Measurements from ENCODE around the gene CUTA. TPM values are rescaled to one million over a fixed set of nuclear protein-coding genes. Genes with fewer than 3 reads are reported as not detected.
A peak's percentile ranks its signal among the peaks of the same experiment; 100 is the strongest.

Gene CUTA
- total and polyA plus RNA-seq, 2 of the 13 experiments (the other 11 are each of a cell fraction or from before 2014, with no cell fraction given), result 170 to 180 TPM

DNA sequence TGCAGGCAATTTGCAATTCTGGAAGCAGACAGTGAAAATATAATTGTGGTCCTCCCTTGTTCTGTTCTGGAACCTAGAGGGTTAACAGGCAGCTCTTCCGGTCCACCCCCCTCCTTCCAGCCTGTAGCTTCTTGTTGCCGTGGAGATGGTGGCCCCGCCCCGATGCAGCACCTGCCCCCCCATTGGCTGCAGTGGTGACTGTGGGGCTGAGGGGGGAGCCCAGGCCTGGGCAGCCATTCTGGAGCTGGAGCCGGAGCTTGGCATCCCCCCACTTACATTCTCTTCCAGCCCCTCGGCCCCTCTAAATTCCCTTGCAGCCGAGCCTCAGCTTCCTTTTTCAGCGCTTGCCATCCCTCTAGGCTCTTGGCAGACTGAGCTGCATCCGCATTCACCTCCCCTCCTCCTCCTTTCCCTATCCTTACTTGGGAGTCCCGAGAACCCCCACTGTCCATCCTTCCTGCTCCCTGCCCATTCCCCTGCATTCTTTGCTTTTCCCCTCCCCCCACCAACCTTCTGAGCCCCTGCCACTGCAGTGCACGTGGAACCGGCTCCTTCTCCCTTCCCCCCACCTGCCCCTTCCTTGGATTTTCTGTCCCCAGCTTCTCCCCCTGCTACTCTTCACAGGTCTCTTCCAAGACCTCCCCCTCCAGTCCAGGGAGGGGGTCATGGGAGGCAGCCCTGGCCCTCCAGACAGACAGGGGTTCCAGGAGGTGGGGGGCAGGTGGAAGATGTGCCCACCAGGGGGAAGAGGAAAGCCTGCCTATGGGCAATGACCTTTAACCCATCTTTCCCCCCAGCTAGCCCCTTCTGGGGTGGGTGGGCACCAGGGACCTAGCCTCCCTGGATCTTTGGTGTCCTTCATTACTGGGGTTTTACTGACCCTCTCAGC, 13.3 kb upstream of the CUTA start (continued):
- peak; percentile 49; the same call in 1 of the 2 replicates for TF ChIP-seq HDAC1 (CRISPR knock-in tag; IDR thresholded peaks at IDR 0.05)
- TF ChIP-seq, protein P1, sequence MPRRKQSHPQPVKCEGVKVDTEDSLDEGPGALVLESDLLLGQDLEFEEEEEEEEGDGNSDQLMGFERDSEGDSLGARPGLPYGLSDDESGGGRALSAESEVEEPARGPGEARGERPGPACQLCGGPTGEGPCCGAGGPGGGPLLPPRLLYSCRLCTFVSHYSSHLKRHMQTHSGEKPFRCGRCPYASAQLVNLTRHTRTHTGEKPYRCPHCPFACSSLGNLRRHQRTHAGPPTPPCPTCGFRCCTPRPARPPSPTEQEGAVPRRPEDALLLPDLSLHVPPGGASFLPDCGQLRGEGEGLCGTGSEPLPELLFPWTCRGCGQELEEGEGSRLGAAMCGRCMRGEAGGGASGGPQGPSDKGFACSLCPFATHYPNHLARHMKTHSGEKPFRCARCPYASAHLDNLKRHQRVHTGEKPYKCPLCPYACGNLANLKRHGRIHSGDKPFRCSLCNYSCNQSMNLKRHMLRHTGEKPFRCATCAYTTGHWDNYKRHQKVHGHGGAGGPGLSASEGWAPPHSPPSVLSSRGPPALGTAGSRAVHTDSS (CRISPR knock-in tag; conservative IDR thresholded peaks at IDR 0.05), result no peak
- 0 out of 2 replicates have a peak, but pooled peaks have one; percentile 56 for TF ChIP-seq MAZ (IDR thresholded peaks at IDR 0.05; ENCODE audit: borderline replicate concordance, low read depth, low read length)
- TF ChIP-seq MAZ (CRISPR knock-in tag; IDR thresholded peaks at IDR 0.05; ENCODE audit: low read depth), result 0 out of 2 replicates have a peak, but pooled peaks have one; percentile 28
- TF ChIP-seq, protein P2, sequence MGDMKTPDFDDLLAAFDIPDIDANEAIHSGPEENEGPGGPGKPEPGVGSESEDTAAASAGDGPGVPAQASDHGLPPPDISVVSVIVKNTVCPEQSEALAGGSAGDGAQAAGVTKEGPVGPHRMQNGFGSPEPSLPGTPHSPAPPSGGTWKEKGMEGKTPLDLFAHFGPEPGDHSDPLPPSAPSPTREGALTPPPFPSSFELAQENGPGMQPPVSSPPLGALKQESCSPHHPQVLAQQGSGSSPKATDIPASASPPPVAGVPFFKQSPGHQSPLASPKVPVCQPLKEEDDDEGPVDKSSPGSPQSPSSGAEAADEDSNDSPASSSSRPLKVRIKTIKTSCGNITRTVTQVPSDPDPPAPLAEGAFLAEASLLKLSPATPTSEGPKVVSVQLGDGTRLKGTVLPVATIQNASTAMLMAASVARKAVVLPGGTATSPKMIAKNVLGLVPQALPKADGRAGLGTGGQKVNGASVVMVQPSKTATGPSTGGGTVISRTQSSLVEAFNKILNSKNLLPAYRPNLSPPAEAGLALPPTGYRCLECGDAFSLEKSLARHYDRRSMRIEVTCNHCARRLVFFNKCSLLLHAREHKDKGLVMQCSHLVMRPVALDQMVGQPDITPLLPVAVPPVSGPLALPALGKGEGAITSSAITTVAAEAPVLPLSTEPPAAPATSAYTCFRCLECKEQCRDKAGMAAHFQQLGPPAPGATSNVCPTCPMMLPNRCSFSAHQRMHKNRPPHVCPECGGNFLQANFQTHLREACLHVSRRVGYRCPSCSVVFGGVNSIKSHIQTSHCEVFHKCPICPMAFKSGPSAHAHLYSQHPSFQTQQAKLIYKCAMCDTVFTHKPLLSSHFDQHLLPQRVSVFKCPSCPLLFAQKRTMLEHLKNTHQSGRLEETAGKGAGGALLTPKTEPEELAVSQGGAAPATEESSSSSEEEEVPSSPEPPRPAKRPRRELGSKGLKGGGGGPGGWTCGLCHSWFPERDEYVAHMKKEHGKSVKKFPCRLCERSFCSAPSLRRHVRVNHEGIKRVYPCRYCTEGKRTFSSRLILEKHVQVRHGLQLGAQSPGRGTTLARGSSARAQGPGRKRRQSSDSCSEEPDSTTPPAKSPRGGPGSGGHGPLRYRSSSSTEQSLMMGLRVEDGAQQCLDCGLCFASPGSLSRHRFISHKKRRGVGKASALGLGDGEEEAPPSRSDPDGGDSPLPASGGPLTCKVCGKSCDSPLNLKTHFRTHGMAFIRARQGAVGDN (CRISPR knock-in tag; IDR thresholded peaks at IDR 0.05), result peak; percentile 13; the same call in 1 of the 2 replicates
- TF ChIP-seq KMT2A (CRISPR knock-in tag; IDR thresholded peaks at IDR 0.05), result no peak
- no peak for TF ChIP-seq KDM5B (CRISPR knock-in tag; IDR thresholded peaks at IDR 0.05; ENCODE audit: borderline replicate concordance)
- TF ChIP-seq, protein P3, sequence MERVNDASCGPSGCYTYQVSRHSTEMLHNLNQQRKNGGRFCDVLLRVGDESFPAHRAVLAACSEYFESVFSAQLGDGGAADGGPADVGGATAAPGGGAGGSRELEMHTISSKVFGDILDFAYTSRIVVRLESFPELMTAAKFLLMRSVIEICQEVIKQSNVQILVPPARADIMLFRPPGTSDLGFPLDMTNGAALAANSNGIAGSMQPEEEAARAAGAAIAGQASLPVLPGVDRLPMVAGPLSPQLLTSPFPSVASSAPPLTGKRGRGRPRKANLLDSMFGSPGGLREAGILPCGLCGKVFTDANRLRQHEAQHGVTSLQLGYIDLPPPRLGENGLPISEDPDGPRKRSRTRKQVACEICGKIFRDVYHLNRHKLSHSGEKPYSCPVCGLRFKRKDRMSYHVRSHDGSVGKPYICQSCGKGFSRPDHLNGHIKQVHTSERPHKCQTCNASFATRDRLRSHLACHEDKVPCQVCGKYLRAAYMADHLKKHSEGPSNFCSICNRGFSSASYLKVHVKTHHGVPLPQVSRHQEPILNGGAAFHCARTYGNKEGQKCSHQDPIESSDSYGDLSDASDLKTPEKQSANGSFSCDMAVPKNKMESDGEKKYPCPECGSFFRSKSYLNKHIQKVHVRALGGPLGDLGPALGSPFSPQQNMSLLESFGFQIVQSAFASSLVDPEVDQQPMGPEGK (CRISPR knock-in tag; IDR thresholded peaks at IDR 0.05), result peak; percentile 82
- peak; percentile 62 for TF ChIP-seq ELF1 (CRISPR knock-in tag; IDR thresholded peaks at IDR 0.05)
- TF ChIP-seq ERF (CRISPR knock-in tag; IDR thresholded peaks at IDR 0.05), result peak; percentile 34; the same call in 1 of the 2 replicates
- TF ChIP-seq, protein P4, sequence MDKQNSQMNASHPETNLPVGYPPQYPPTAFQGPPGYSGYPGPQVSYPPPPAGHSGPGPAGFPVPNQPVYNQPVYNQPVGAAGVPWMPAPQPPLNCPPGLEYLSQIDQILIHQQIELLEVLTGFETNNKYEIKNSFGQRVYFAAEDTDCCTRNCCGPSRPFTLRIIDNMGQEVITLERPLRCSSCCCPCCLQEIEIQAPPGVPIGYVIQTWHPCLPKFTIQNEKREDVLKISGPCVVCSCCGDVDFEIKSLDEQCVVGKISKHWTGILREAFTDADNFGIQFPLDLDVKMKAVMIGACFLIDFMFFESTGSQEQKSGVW (CRISPR knock-in tag; IDR thresholded peaks at IDR 0.05; ENCODE audit: borderline replicate concordance), result no peak
- TF ChIP-seq KDM2A (CRISPR knock-in tag; IDR thresholded peaks at IDR 0.05; ENCODE audit: borderline replicate concordance, low read depth), result peak; percentile 40; the same call in 1 of the 2 replicates
- TF ChIP-seq GABPB1 (CRISPR knock-in tag; IDR thresholded peaks at IDR 0.05), result peak; percentile 85
- 0 out of 2 replicates have a peak, but pooled peaks have one; percentile 26 for TF ChIP-seq THAP11 (CRISPR knock-in tag; IDR thresholded peaks at IDR 0.05)
- TF ChIP-seq ETV5 (CRISPR knock-in tag; IDR thresholded peaks at IDR 0.05; ENCODE audit: borderline replicate concordance), result peak; percentile 89
- TF ChIP-seq NFYC (CRISPR knock-in tag; IDR thresholded peaks at IDR 0.05), result 0 out of 2 replicates have a peak, but pooled peaks have one; percentile 23
- no peak for TF ChIP-seq ZEB1 (IDR thresholded peaks at IDR 0.05; ENCODE audit: insufficient replicate concordance, low read depth)
- peak; percentile 97 for TF ChIP-seq ZNF652 (CRISPR knock-in tag; IDR thresholded peaks at IDR 0.05; ENCODE audit: borderline replicate concordance, low read depth)
- TF ChIP-seq, protein P5, sequence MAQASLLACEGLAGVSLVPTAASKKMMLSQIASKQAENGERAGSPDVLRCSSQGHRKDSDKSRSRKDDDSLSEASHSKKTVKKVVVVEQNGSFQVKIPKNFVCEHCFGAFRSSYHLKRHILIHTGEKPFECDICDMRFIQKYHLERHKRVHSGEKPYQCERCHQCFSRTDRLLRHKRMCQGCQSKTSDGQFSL (CRISPR knock-in tag; IDR thresholded peaks at IDR 0.05), result peak; percentile 91
- TF ChIP-seq RXRA (CRISPR knock-in tag; IDR thresholded peaks at IDR 0.05), result 0 out of 2 replicates have a peak, but pooled peaks have one; percentile 19

Data from HepG2 (cell line).